ENCODE results near the gene FBLN7.
A peak's percentile ranks its signal among the peaks of the same experiment; 100 is the strongest.

FBLN7 gene

DNA sequence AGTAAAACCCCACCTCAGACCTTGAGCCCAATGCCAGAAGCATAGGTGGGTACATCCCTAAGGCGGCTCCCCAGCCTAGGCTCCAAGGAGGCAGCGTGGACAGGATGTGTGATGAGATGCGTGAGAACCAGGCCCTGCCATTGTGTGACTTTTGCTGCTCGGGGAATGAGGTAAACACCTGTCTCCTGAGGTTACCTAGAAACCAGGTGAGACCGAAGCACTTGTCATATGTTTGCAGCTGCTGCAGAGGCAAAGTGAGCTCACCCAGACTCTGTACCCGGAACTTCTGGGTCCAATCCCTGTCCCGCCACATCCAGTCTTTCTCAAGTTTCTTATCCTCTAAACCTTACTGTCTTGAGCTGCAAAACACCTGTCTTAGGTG lies 3.4 kb downstream of the FBLN7 start:
- no peak for DNase-seq

DNA sequence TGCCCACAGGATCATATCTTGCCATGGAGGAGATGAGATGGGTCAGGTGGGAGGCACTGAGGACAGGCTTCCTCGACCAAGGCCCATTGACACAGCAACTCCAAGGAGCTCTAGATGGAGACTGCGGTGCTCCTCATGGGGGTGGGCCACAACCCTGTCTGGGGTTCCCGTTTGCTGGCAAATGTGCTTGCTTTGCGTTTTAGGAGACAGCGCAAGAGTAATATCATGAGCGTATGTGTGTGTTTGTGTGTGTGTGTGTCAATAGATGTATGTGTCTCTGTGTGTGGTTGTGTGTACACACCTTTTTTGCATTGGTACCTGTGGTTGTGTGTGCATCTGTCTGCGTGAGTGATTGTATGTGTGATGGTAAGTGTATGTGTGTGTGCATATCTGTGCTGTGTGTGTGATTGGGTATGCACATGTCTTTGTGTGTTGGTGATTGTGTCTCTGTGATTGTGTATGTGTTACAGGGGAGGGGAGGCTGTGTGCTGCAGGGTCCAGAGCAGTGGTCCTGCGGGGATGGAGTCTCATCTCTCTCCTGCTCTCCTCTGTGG lies 4.4 kb downstream of the FBLN7 start:
- no peak for DNase-seq

DNA sequence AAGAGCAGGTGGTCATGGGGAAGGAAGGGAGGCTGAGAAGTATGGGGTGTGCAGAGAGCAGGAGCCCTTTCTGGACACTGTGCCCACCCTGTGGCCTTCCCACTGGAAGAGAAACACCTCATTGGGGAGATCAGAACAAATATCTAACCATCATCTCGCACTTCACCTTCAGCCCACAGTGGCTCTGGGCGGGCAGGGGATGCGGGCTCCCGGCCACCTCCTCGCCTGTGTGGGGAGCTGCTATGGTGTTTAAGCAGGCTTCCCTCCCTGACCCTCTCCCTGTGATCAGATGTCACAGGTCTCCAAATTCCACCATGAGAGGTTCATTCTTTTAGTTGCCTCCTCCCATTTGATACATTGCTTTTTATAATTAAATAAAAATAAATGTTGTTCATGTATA lies 5.0 kb downstream of the FBLN7 start:
- DNase-seq, result no peak

DNA sequence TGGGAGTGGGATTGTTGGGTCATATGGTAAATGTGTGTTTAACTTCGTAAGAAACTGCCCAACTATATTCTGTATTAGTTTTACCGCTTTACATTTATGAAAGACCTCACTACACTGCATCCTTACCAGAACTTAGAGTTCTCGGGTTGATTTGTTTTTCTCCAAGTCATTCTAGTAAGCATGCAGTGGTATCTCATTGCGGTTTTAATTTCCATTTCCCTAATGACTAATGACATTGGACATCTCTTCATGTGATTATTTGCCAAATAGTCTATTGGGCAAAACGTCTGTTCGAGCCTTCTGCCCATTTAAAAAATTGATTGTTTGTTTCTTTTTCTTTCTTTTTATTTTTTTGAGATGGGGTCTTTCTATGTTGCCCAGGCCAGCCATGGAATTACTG lies 6.8 kb downstream of the FBLN7 start:
- no peak for DNase-seq

DNA sequence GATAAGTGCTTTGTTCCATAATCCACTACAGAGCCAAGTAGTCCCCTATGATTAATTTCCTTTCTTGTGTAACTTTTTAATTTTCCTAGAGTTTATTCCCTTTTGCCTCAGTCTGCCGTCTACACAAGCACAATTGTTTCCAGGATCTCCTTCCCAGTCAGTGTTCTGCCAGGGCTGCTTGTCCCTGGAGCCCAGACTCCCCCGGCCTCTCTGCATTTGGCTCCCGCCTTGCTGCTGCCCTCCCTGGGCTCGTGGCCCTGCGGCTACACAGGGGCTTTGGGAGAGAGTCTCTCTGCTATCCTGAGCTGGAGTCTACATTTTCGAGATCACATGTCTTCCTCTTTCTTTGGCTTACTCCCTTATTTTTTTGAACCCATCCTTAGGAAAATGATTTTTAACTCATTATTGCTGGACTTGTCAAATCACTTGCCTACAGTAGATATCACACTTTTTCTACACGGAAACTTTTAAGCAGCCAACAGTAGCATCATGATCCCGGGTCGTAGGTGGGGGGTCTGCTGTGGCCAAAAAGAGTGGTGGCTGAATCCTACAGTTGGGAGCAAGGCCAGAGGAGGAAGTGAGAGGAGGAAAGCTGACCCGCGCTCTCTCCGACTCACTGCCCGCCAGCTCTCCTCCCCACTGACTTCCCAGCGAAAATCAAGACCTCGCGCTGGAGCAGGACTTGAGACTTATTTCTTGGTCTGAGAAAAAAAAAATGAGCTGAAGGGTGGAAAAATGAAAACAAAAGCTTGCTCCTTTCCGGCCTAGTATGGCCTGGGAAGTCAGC lies 9.4 kb downstream of the FBLN7 start:
- no peak for DNase-seq

DNA sequence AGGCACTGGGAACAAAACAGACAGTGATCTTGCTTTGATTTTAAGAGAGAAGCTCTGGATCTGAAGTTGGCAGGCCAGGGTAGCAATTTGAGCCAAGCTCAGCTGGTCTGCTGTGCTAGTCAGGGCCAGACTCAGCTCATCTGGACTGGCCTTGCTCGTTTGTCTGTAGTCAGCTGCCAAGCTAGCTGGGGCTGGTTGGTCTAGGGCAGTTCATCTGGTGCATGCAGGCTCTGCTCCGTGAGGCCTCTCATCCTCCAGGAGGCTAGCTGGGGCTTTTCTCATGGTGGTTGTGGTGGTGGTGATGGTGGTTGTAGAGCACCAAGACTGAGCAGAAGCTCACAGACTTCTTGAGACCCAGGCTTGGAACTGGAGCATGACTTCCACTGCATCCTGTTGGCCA lies 10.3 kb downstream of the FBLN7 start:
- DNase-seq, result no peak

DNA sequence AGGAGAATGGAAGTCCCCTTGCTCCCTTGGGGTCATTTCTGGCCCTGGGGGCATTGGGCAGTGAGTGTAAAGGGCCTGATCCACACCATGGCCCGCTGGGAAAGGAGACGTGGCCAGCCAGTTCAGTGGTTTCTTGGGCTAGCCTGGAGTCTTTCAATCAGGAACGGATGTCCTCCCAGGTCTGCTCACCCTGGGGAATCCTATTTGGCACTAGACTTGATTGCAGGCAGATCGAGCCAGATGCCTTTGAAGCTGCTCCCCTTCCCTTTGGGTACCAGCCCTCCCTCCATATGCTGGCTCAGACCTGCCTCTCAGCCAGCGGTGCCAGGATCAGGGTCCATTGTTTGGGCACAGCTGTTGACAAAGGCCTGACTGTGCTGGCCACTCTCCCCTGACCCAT lies 11.0 kb downstream of the FBLN7 start:
- DNase-seq, result no peak

DNA sequence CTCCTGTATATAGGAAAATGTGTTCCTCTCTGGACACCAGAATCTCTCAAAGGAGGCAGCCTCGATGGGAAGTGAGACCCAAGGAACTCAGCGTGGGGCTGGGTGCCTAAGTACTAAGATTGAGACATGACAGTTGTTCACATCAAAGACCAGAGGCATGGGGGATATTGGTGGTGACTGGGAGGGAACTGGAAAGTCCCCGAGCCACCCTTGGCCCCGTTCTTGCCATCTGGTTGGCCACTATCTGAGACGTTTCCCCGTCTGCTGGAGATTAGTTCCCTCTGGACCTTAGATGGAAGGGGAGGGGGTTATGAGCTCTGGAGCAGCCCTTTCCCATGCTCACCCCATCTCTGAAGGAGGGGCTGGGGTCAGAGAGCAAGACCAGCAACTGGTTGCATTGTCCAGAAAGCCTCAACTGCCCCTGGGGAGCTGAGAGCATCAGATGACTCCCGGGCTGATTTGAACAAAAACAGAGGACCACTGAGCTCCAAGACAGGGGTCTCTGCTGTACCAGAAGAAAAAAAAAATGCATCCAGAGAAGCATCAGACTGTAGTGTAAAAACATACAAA lies 11.8 kb downstream of the FBLN7 start:
- DNase-seq, result no peak

DNA sequence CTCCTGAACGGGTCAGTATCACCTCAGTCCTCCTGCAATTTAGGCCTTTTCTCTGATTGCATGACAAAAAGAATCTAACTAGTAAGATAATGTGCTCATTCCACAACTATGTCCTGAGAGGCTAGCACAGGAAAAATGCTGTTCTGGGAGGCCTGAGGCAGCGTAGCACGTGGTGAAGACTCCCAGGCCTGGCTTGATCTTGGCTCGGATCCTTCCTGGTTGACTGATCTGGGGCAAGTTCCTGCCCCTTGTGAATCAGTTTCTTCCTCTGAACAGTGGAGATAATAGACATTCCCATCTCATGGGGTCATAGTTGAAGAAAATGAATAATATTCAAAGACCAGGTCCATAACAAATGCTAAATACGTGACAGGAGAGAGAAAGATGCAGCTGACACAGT lies 12.3 kb downstream of the FBLN7 start:
- no peak for DNase-seq

DNA sequence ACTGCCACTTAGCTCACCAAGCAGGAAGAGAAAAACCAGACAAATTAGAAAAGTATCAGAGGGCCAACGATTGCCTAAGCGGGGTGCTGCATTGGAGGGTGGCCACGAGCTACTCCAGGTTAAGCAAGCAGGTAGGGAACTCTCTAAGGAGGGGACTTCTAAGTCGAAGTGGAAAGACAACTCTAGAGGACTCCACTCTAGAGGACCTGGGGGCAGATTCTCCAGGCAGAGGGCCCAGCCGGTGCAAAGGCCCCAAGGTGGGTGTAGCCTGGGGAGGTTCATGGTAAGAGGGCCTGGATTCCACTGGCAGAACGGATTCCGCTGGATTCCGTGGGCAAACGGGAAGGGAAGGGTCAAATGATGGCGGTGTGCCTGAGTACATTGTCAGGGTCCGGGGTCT lies 12.7 kb downstream of the FBLN7 start:
- no peak for DNase-seq

DNA sequence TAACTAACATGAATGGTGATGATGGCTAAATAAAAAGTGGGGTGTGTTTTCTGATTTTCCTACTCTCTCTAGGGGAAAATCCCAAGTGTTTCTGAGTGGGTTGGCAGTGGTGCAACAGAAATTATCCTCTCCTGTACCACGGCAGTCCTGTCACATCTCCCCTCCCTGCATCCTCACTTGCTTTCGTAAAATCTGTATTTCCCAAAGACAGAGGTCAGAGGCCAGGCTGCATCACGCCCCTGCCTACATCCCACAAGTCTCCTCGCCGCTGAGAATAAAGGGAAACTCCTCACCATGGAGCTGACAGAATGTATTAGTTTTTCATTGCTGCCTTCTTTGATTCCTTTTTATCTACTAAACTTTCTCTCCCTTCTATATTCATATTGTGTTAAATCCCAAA lies 13.1 kb downstream of the FBLN7 start:
- no peak for DNase-seq

DNA sequence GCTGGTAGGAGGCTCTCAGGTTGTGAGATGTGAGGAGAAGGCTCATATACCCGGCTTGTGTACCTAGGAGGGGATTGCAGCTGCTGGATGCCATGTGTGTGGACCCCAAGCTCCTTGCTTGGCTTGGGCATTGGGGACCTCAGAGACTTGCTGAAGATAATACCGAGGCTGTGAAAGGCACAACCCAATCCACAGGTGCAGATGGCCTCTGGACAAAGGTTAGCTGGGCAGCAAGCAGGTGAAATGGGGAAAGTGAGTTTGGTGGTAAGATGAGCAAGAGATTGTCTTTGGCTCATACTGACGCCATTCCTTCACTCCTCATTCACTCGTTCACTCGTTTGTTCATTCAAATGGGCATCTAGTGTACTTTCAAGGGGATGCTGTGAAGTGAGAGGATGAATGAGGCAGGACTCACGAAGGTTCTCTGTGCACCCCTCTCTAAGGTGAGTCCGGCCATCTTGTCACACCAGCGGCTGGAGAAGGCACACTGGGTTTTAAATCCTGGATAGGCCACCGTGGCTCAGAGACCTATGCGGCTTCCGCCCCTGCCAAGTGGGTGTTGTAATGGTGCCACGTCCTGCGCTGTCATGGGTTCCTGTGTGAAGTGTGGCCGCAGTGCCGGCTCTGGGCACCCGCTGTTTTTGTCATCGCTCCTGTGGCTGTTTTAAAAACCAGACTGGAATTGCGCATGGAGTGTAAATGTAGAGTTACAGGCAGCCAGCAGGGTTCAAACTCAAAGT lies 13.7 kb downstream of the FBLN7 start:
- DNase-seq, result no peak

DNA sequence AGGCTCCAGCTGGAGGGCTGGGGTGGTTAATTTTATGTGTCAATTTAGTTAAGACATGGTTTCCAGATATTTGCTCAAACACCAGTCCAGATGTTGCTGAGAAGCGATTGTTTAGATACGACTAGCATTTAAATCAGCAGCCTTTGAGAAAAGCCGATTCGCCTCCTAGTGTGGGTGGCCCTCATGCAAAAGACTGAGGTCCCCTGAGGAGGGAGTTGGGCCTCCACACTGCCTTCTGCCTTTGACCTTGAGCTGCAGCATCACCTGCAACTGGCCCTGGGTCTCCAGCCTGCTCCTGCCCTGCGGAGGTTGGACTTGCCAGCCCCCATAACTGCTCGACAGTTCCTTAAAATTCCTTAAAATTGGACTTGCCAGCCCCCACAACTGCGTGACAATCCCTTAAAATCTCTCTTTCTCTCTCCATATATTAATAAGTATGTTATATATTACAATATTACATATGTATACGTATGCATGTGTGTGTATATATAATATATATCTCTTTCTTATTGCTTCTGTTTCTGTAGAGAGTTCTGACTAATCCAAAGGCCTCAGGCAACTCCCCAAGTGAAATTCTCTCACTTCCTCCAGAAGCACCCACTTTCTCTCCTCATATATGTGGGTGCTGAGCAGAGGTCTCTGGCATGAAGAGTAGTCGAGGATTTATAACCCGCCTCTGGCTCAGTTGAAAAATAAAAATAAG lies 14.4 kb downstream of the FBLN7 start:
- peak; percentile 42 for DNase-seq

DNA sequence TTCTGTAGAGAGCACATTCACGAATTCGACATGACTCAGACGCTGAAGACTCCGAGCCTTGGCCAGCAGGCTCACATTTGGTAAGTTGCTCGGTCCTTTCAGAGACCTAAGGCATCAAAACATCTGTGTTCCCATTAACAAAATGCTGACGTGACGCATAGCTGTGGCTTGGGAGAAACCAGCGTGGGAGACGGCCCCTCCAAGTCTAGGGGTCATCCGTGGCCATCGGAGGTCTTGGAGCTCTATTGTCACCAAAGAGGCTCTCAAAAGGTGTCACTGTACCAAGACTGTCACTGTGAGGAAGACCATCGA lies 14.9 kb downstream of the FBLN7 start:
- no peak for DNase-seq

DNA sequence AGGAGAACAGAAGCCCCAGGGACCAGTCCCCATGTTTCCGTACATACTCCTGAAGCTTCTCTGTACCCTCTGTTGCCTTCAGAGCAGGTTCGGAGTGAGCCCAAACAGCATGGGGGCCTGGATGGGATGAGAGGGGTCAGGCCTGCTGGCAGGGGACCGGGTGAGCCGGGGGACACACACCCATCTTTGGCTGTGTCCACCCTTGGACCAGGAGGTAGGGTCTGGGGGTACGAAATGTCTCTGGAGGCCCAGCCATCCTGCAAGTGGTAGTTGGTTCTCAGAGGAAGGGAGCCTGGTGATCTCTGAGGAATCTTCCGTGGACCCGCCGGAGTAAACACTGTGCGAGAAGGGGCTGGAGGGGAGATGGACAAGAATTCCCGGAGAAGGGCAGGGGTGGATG lies 15.3 kb downstream of the FBLN7 start:
- DNase-seq, result no peak

DNA sequence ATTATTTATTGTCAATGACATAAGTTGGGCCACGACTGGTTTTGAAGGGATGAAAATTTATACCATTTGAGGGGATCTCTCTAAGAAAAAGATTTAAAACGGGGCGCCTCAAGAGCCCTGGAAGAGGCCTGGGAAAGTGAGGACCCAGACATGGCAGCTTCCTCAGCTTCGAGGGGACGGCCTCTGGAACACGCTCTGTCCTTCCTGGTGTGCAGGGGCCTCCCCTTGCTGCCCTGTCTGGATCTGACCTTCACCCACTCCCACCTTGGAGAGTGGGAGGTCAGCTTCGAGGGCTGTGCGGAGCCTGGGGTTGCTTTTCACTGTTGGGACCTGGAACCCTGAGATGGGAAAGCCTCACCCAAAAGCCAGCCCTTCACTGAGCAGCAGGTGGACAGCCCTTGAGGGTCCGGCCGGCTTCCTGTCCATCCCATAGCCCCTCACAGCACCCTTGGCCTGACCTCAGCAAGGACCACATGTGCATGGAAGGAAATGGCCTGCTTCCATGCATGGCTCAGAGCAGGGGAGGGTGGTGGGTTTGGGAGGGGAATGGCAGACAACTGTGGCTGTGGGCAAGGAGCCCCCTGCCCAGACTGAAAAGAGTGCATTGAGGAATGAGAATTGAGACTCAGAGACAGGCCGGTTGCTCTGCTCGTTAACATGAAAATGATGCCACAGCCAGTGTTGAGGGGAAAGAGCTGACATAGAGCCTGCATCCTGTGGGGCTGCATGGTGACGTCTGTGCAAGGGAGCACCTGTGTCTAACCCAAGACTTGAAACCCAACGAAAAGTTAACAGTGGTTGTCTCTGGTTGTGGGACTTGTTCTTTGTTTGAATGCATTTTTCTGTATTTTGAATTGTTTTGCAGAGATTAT lies 16.3 kb downstream of the FBLN7 start:
- DNase-seq, result no peak

DNA sequence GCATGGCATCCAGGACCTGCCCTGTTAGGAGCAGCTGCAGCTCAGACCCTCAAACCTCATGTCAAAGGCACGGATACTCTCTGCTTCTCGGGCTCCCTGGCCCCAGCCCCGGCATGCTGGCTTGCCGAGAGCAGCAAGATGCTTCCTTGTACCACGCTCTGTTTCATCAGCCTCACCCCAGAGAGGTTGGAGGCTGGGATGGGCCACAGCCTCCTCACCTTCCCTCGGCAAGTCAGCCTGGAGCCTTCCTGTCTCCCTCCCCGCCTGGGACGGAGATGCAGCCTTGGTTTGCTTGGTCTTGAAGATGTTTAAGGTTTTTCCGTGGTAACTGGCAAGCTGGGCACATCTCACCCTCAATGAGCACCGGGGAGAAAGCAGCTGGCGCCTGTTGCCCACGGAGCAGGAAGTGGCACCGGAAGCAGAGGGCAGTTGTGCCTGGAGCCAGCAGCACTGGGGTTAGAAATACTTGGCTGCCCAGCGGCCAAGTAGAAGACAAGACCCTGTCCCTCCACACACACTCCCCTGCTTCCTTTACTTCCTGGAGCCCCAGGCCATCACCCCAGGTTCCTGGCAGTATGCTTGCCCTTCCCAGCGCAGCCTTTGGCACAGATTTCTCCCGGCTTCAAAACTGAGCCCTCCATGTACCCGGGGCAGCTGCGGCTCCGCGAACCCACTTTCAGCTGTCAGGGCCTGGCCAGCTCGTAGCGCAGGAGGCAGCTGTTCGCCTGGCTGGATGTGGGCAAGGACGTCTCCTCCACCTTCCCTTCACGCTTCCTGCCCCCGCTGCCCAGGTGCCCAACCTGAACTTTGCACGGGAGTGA lies 17.4 kb downstream of the FBLN7 start:
- DNase-seq, result peak; percentile 67

DNA sequence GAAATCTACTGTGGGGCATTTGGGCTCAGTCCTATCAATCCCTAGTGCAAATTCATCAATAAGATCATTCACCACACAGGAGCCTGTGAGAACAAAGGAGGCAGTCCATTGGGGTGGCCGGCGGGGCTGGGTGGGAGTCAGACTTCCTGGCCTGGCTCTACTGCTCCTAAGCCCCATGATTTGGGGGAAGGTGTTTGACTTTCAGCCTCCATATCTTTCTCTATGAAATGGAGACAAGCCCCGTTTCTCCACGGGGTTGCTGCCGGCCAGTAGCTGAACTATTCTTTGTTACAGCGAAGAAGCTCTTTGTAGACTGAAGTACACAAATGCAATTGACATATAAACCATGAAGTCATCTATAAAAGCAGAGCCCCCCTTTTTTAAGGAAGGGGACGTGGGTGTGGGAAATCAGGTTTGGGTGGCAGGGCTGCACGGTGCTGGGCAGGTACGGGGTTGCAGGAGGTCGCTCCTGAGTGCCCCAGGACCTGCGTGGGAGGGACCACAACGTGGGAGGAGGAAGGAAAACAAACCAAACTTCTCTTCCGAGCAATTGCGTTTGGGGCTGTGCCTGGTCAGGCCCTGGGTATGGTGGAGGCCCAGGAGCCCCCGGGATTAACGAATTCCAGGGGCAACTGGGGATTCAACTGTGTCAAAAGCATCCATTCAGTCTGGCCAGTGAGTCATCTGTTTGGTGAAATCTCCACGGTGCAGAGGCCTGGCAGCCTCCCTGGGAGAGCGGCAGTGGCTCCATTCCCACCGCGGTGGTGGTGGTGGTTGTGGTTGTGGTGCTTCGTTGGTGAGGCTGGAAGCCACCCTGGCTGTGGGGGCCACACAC lies 18.2 kb downstream of the FBLN7 start:
- peak; percentile 81 for DNase-seq

DNA sequence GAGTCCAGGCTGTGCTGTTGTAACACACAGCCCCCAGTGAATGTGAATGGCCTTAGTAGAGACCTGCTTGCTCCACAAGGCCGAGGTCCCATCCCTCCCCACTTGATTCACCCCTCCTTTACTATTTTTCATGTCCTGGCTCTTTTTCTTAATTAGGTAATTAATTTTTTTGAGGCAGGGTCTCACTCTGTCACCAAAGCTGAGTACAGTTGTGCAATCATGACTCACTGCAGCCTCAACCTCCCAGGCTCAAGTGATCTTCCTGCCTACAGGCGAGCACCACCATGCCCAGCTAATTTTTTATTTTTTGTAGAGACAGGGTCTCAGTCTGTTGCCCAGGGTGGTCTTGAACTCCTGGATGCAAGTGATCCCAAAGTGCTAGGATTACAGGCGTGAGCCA lies 19.3 kb downstream of the FBLN7 start:
- DNase-seq, result no peak

DNA sequence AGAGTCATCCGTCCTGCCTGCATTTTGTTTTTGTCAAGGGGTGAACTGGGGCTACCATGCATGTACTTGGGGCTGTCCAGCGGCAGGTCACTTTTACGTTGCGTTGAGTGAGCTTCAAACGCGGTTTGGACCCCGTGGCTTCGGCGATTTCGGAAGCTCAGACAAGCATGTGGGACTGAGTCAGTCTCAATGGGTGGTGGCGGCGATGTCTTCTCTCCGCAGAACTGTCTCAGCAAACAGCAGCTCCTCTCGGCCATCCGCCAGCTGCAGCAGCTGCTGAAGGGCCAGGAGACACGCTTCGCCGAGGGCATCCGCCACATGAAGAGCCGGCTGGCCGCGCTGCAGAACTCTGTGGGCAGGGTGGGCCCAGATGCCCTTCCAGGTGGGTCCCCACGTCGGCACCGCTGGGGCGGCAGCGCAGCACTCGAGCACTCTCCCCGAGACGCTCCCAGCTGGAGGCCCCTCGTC lies 21.3 kb downstream of the FBLN7 start:
- DNase-seq, result no peak

Measured in activated CD8-positive, alpha-beta memory T cell treated with anti-CD3 and anti-CD28 coated beads, Interleukin-2, amount 50 U/mL, for 48 hours (primary cell).